H1 (cell line): ENCODE results near the gene WFIKKN1. TPM values are rescaled to one million over a fixed set of nuclear protein-coding genes. Genes with fewer than 3 reads are reported as not detected.

Experiments used
- CTCF ChIA-PET: fragments of 300-600 bp; sonication (Branson Sonifier 250); formaldehyde crosslinking; loops from one replicate; lab custom pipeline; 2021; ENCODE audit not compliant: partially characterized antibody; lab: Charles Lee
- POLR2A ChIA-PET: fragments of 300-600 bp; sonication (Branson Sonifier 250); formaldehyde crosslinking; loops from one replicate; lab custom pipeline; 2021; ENCODE audit warnings: inconsistent platforms; ENCODE audit not compliant: partially characterized antibody; lab: Charles Lee
- DNase-seq, 2 experiments: peaks; one replicate each; pipeline versions ENCODE4 v3.0.0 to v3.0.0-alpha.2; 2010 to 2022; ENCODE audit warnings: low spot score in 2 of 2, low read depth in 1 of 2, mixed read lengths in 1 of 2
- FAIRE-seq: peaks from 2 replicates; lab custom pipeline; 2011; peaks lifted over from hg19 to GRCh38; lab: Jason Lieb, UNC
- H2AFZ ChIP-seq: 2 replicates; pipeline ENCODE4 v1.8.1; 2012; ENCODE audit warnings: low read length, inconsistent platforms
- H2AK5ac ChIP-seq: 2 replicates; pipeline ENCODE4 v1.6.1; 2013; ENCODE audit warnings: low read depth, low read length
- H2BK120ac ChIP-seq: replicated peaks from 2 replicates; pipeline ENCODE3; 2013; ENCODE audit warnings: low read depth, low read length, inconsistent platforms
- H2BK12ac ChIP-seq: 2 replicates; pipeline ENCODE4 v1.6.1; 2013; ENCODE audit warnings: low read depth, low read length
- H2BK15ac ChIP-seq: 2 replicates; pipeline ENCODE4 v1.6.1; 2013; ENCODE audit warnings: low read length
- H2BK20ac ChIP-seq: 2 replicates; pipeline ENCODE4 v1.6.1; 2013; ENCODE audit warnings: low read length
- H2BK5ac ChIP-seq: 2 replicates; pipeline ENCODE4 v1.6.1; 2013; ENCODE audit warnings: low read depth, low read length
- H3K14ac ChIP-seq: 2 replicates; pipeline ENCODE4 v1.6.1; 2013; ENCODE audit warnings: inconsistent platforms; ENCODE audit not compliant: insufficient read length
- H3K18ac ChIP-seq: 2 replicates; pipeline ENCODE4 v1.6.1; 2013; ENCODE audit warnings: low read length; ENCODE audit errors: extremely low read depth
- H3K23ac ChIP-seq: 2 replicates; pipeline ENCODE4 v1.6.1; 2013; ENCODE audit warnings: inconsistent platforms; ENCODE audit not compliant: insufficient read length
- H3K23me2 ChIP-seq: 2 replicates; pipeline ENCODE4 v1.6.1; 2013; ENCODE audit warnings: low read depth, low read length
- H3K27ac ChIP-seq: 2 replicates; pipeline ENCODE4 v1.6.1; 2011; ENCODE audit warnings: low read depth, low read length, inconsistent platforms
- H3K27me3 ChIP-seq, 4 experiments: replicated peaks in 1 of 4; 1 replicate in 1 of 4; 2 replicates in 3 of 4; pipeline versions ENCODE4 v1.6.1 to v1.8.1; 2011 to 2013; ENCODE audit warnings: low read length in 3 of 4, mild to moderate bottlenecking in 3 of 4, inconsistent platforms in 2 of 4, mixed read lengths in 2 of 4, moderate library complexity in 1 of 4; ENCODE audit not compliant: control insufficient read depth in 3 of 4, insufficient read depth in 3 of 4; ENCODE audit errors: extremely low read depth in 1 of 4
- H3K36me3 ChIP-seq, 4 experiments: 2 replicates each; pipeline versions ENCODE4 v1.6.1 to v1.8.1; 2011 to 2013; ENCODE audit warnings: mild to moderate bottlenecking in 4 of 4, low read length in 3 of 4, moderate library complexity in 2 of 4, control low read depth in 1 of 4, inconsistent platforms in 1 of 4; ENCODE audit not compliant: insufficient read depth in 4 of 4, control insufficient read depth in 2 of 4
- H3K4ac ChIP-seq: replicated peaks from 2 replicates; pipeline ENCODE3; 2013; ENCODE audit warnings: low read length, low read depth, mixed read lengths, inconsistent platforms; ENCODE audit not compliant: insufficient read length
- H3K4me1 ChIP-seq, 4 experiments: replicated peaks in 1 of 4; 1 replicate in 1 of 4; 2 replicates in 3 of 4; pipeline versions ENCODE4 v1.6.1 to v1.8.1; 2011 to 2013; ENCODE audit warnings: low read length in 3 of 4, inconsistent platforms in 2 of 4, mixed read lengths in 1 of 4; ENCODE audit not compliant: insufficient read depth in 4 of 4, control insufficient read depth in 3 of 4
- H3K4me2 ChIP-seq, 2 experiments: 2 replicates each; pipeline versions ENCODE4 v1.6.1 to v1.8.1; 2011 to 2013; ENCODE audit warnings: low read depth in 2 of 2, low read length in 2 of 2, control low read depth in 1 of 2, inconsistent platforms in 1 of 2, mild to moderate bottlenecking in 1 of 2; ENCODE audit not compliant: insufficient read depth in 1 of 2
- H3K4me3 ChIP-seq, 4 experiments: fragments of 200-600, 300-600 bp in 1 of 4; sonication (generic), shearing (Covaris generic), sonication (Bioruptor Twin) in 1 of 4; 2 replicates each; pipeline versions ENCODE4 v1.5.1 to v1.8.1; 2011 to 2016; ENCODE audit warnings: low read length in 4 of 4, low read depth in 3 of 4, control low read depth in 2 of 4, inconsistent platforms in 2 of 4, mild to moderate bottlenecking in 2 of 4, mixed read lengths in 1 of 4, moderate library complexity in 1 of 4; ENCODE audit not compliant: insufficient read depth in 2 of 4; ENCODE audit errors: extremely low read depth in 1 of 4
- H3K56ac ChIP-seq: replicated peaks from 2 replicates; pipeline ENCODE3; 2013; ENCODE audit warnings: low read depth, mild to moderate bottlenecking, mixed read lengths, low read length, inconsistent platforms; ENCODE audit not compliant: insufficient read length
- H3K79me1 ChIP-seq: 2 replicates; pipeline ENCODE4 v1.6.1; 2013; ENCODE audit warnings: low read depth, low read length, control low read depth
- H3K79me2 ChIP-seq, 2 experiments: 2 replicates each; pipeline versions ENCODE4 v1.6.1 to v1.8.1; 2012 to 2013; ENCODE audit warnings: low read length in 2 of 2, mild to moderate bottlenecking in 2 of 2, inconsistent platforms in 1 of 2; ENCODE audit not compliant: insufficient read depth in 2 of 2, control insufficient read depth in 1 of 2
- H3K9ac ChIP-seq, 4 experiments: replicated peaks in 1 of 4; 1 replicate in 1 of 4; 2 replicates in 3 of 4; pipeline versions ENCODE4 v1.6.1 to v1.8.1; 2011 to 2013; ENCODE audit warnings: low read depth in 3 of 4, low read length in 3 of 4, control low read depth in 2 of 4, mild to moderate bottlenecking in 2 of 4, moderate library complexity in 2 of 4, inconsistent platforms in 1 of 4; ENCODE audit errors: extremely low read depth in 1 of 4
- H3K9me3 ChIP-seq, 2 experiments: 2 replicates each; pipeline versions ENCODE4 v1.6.1 to v1.8.1; 2012 to 2013; ENCODE audit warnings: mild to moderate bottlenecking in 2 of 2, moderate library complexity in 2 of 2, control low read depth in 1 of 2, inconsistent platforms in 1 of 2, low read depth in 1 of 2, low read length in 1 of 2, mixed read lengths in 1 of 2; ENCODE audit not compliant: insufficient read depth in 2 of 2
- H4K20me1 ChIP-seq, 2 experiments: replicated peaks in 1 of 2; 2 replicates each; pipeline versions ENCODE3 to v1.8.1; 2011 to 2013; ENCODE audit warnings: inconsistent platforms in 2 of 2, low read length in 2 of 2, mild to moderate bottlenecking in 1 of 2; ENCODE audit not compliant: insufficient read depth in 2 of 2, control insufficient read depth in 1 of 2
- H4K5ac ChIP-seq: 2 replicates; pipeline ENCODE4 v1.6.1; 2013; ENCODE audit warnings: low read length, low read depth, mixed read lengths, inconsistent platforms; ENCODE audit not compliant: insufficient read length
- H4K8ac ChIP-seq: 2 replicates; pipeline ENCODE4 v1.8.0; 2013; ENCODE audit warnings: mild to moderate bottlenecking, moderate library complexity, low read length, inconsistent platforms; ENCODE audit not compliant: insufficient read depth; ENCODE audit errors: extremely low read depth
- H4K91ac ChIP-seq: replicated peaks from 2 replicates; pipeline ENCODE3; 2013; ENCODE audit warnings: low read length, mixed read lengths, inconsistent platforms; ENCODE audit not compliant: insufficient read length
- RBBP5 ChIP-seq: IDR thresholded peaks from 2 replicates; pipeline ENCODE4 v1.7.1; 2012; ENCODE audit warnings: low read depth, mild to moderate bottlenecking, inconsistent platforms, low read length, moderate library complexity, borderline replicate concordance
- WGBS, 2 experiments: shearing (Covaris generic) in 1 of 2; methylation state at CpG; one replicate each; pipeline versions ENCODE4 v1.1.6 to v1.1.7; 2013 to 2015; ENCODE audit warnings: low lambda C conversion rate in 2 of 2, mixed read lengths in 2 of 2, inconsistent platforms in 1 of 2, low coverage in 1 of 2, missing lambda C conversion rate in 1 of 2; ENCODE audit not compliant: insufficient replicate concordance in 2 of 2, insufficient coverage in 1 of 2, insufficient read length in 1 of 2; ENCODE audit errors: extremely low coverage in 1 of 2, missing lambda C conversion rate in 1 of 2; 5-methylcytosine and 5-hydroxymethylcytosine counted together
- polyA plus RNA-seq, 7 experiments: library from polyadenylated mRNA; depleted of rRNA in 3 of 7; stranded (reverse) in 5 of 7; unstranded in 2 of 7; fragments of >200 nt in 5 of 7; fragments of 200-250 nt in 2 of 7; gene quantifications; 1 replicate in 5 of 7; 2 replicates in 1 of 7; 4 replicates in 1 of 7; pipeline versions ENCODE4 v1.2.1 to v1.2.3, GENCODE V29; 2011 to 2013; ENCODE audit warnings: missing spikeins in 2 of 7, mixed read lengths in 2 of 7
- total RNA-seq: library from RNA; stranded (reverse); fragmentation: NEBNext Ultra II Directional; extraction: Animal tissue kit (Norgen Biotek cat#: 25700); gene quantifications from 2 replicates; pipeline ENCODE4 v1.2.1, GENCODE V29; 2021

The WFIKKN1 gene
- total and polyA plus RNA-seq, 2 of the 8 experiments (the other 6 are each of a cell fraction or from before 2014, with no cell fraction given) = 11.4 to 15.8 TPM

DNA sequence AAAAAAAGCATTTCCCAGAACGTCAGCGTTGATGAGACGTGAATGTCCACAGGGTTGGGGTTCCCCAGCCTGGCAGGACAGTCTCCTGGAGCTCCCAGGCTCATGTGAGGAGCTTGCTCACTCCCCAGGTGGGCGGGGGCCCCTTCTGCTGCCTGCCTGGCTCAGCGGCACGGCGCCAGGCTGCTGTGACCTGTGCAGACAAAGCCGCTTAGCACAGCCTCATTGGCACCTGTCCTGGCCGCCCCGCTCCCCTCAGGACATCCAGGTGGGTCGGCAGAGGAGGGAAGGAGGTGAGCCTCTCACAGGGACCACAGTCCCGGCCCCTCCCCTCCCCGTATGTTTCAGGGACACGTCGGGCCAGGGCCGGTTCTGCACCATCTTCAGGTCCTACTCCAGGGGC lies 12.9 kb upstream of the WFIKKN1 start:
- ChIA-PET POLR2A (no interaction called here), CTCF (interaction anchor here (1.3 to 2.5 kb wide), 2 partner anchors 10 to 18 kb away, joined by 3 to 7 read pairs; no protein-coding TSS in a partner anchor)
- Histone ChIP-seq H3K27ac (no peak overlapping the region), H2AFZ (no peak overlapping the region), H3K9ac (no peak overlapping the region), H2BK20ac (no peak overlapping the region), H3K23me2 (no peaks in the 10 kb centered on the region), H3K56ac (no peak overlapping the region), H3K4me2 (no peak overlapping the region), H4K8ac (no peak overlapping the region; the same call in 1 of the 2 replicates), H4K91ac (no peak overlapping the region), H3K27me3 (no peaks in the 10 kb centered on the region), H2BK15ac (no peak overlapping the region), H4K20me1 (peaks cover 4 to 5% of the 10 kb centered on the region in 2 experiments), H3K14ac (no peak overlapping the region), H3K9me3 (no peaks in the 10 kb centered on the region), H3K36me3 (no peaks in the 10 kb centered on the region; a peak in 1 of 8 replicates), H4K5ac (no peak overlapping the region), H3K18ac (no peak overlapping the region), H3K4me1 (peaks cover 0 to 10% (median 4%) of the 10 kb centered on the region in 4 experiments; a peak in 5 of 7 replicates), H2AK5ac (no peak overlapping the region), H3K79me2 (no peaks in the 10 kb centered on the region), H3K79me1 (peaks cover 6% of the 10 kb centered on the region), H3K23ac (no peak overlapping the region), H2BK12ac (no peak overlapping the region), H2BK120ac (no peak overlapping the region), H3K4me3 (no peak overlapping the region), H3K4ac (no peak overlapping the region), H2BK5ac (no peak overlapping the region)
- no peak for TF ChIP-seq RBBP5
- 92% methylated on average over 16 of the region's 16 CpGs; no CpG with 5 or more reads in 1 of the 2 experiments for WGBS, 2 experiments
- DNase-seq (no peak), FAIRE-seq (no peak)
